ENCODE data around the gene USP10.
A peak's percentile ranks its signal among the peaks of the same experiment; 100 is the strongest.
"Not testable (repeated sequence)": the region's sequence is repeated elsewhere in the genome, so short reads cannot be mapped to it uniquely, and the experiment has no call there.

The USP10 gene

GRCh38 chr16:84728853-84729424 lies 29.1 kb downstream of the USP10 start:
- no peak for DNase-seq (ENCODE audit: low spot score)

GRCh38 chr16:84729716-84730320 lies 30.0 kb downstream of the USP10 start:
- DNase-seq (ENCODE audit: low spot score): no peak

GRCh38 chr16:84730406-84731106 lies 30.8 kb downstream of the USP10 start:
- peak; percentile 90 for DNase-seq (ENCODE audit: low spot score)

GRCh38 chr16:84732332-84732673 lies 32.5 kb downstream of the USP10 start:
- DNase-seq (ENCODE audit: low spot score): not testable (repeated sequence)

- DNase-seq (ENCODE audit: low spot score): no peak
Observed at GRCh38 chr16:84732674-84733352, 33.0 kb downstream of the USP10 start.

GRCh38 chr16:84735849-84736586 lies 36.2 kb downstream of the USP10 start:
- DNase-seq (ENCODE audit: low spot score): no peak

- DNase-seq (ENCODE audit: low spot score): no peak
Observed at GRCh38 chr16:84737192-84738011, 37.6 kb downstream of the USP10 start.

- peak; percentile 85 for DNase-seq (ENCODE audit: low spot score)
Observed at GRCh38 chr16:84738255-84739038, 38.6 kb downstream of the USP10 start.

- no peak for DNase-seq (ENCODE audit: low spot score)
Observed at GRCh38 chr16:84739349-84740124, 39.7 kb downstream of the USP10 start.

- DNase-seq (ENCODE audit: low spot score): no peak
Observed at GRCh38 chr16:84740596-84741116, 40.9 kb downstream of the USP10 start.

GRCh38 chr16:84741340-84741830 lies 41.6 kb downstream of the USP10 start:
- peak; percentile 63 for DNase-seq (ENCODE audit: low spot score)

- no peak for DNase-seq (ENCODE audit: low spot score)
Observed at GRCh38 chr16:84742641-84743092, 42.9 kb downstream of the USP10 start.

- DNase-seq (ENCODE audit: low spot score): no peak
Observed at GRCh38 chr16:84746231-84746630, 46.4 kb downstream of the USP10 start.

GRCh38 chr16:84746875-84747274 lies 47.1 kb downstream of the USP10 start:
- no peak for DNase-seq (ENCODE audit: low spot score)

GRCh38 chr16:84748247-84748646 lies 48.4 kb downstream of the USP10 start:
- DNase-seq (ENCODE audit: low spot score): not testable (repeated sequence)

- DNase-seq (ENCODE audit: low spot score): no peak
Observed at GRCh38 chr16:84749072-84749471, 49.3 kb downstream of the USP10 start.

- DNase-seq (ENCODE audit: low spot score): no peak
Observed at GRCh38 chr16:84749815-84750214, 50.0 kb downstream of the USP10 start.

- DNase-seq (ENCODE audit: low spot score): no peak
Observed at GRCh38 chr16:84750575-84750974, 50.8 kb downstream of the USP10 start.

GRCh38 chr16:84751241-84751640 lies 51.4 kb downstream of the USP10 start:
- no peak for DNase-seq (ENCODE audit: low spot score)
